Measurements from ENCODE around the gene CRELD1.
"Not testable (repeated sequence)": the region's sequence is repeated elsewhere in the genome, so short reads cannot be mapped to it uniquely, and the experiment has no call there.

CRELD1 gene

GRCh38 chr3:9933561-9934234 lies at the start of gene CRELD1:
TSS of gene CRELD1 (plus strand) at chr3:9933834. CDS start at chr3:9934439, 605 bp downstream.
- peak; percentile 99 for DNase-seq (ENCODE audit: low spot score)

GRCh38 chr3:9884555-9885165 lies 49.0 kb upstream of the CRELD1 start:
- no peak for DNase-seq (ENCODE audit: low spot score)

GRCh38 chr3:9886328-9886727 lies 47.3 kb upstream of the CRELD1 start:
- DNase-seq (ENCODE audit: low spot score) = no peak

GRCh38 chr3:9887480-9887879 lies 46.2 kb upstream of the CRELD1 start:
- no peak for DNase-seq (ENCODE audit: low spot score)

GRCh38 chr3:9888540-9888939 lies 45.1 kb upstream of the CRELD1 start:
- DNase-seq (ENCODE audit: low spot score) = no peak

- DNase-seq (ENCODE audit: low spot score) = no peak
Observed at GRCh38 chr3:9889405-9889804, 44.2 kb upstream of the CRELD1 start.

- peak; percentile 97 for DNase-seq (ENCODE audit: low spot score)
Observed at GRCh38 chr3:9890249-9891071, 43.2 kb upstream of the CRELD1 start, which contains the start of gene JAGN1. TSS of gene JAGN1 (plus strand) at chr3:9890610. CDS start at chr3:9890723, 113 bp downstream.

- no peak for DNase-seq (ENCODE audit: low spot score)
Observed at GRCh38 chr3:9891072-9891622, 42.5 kb upstream of the CRELD1 start.

- DNase-seq (ENCODE audit: low spot score) = no peak
Observed at GRCh38 chr3:9893739-9894138, 39.9 kb upstream of the CRELD1 start.

- not testable (repeated sequence) for DNase-seq (ENCODE audit: low spot score)
Observed at GRCh38 chr3:9895715-9896114, 37.9 kb upstream of the CRELD1 start.

- DNase-seq (ENCODE audit: low spot score) = not testable (repeated sequence)
Observed at GRCh38 chr3:9896755-9897407, 36.8 kb upstream of the CRELD1 start.

- DNase-seq (ENCODE audit: low spot score) = no peak
Observed at GRCh38 chr3:9897408-9898372, 35.9 kb upstream of the CRELD1 start.

GRCh38 chr3:9898467-9899241 lies 35.0 kb upstream of the CRELD1 start:
- no peak for DNase-seq (ENCODE audit: low spot score)

- no peak for DNase-seq (ENCODE audit: low spot score)
Observed at GRCh38 chr3:9899289-9899791, 34.3 kb upstream of the CRELD1 start.

- DNase-seq (ENCODE audit: low spot score) = not testable (repeated sequence)
Observed at GRCh38 chr3:9900965-9901415, 32.6 kb upstream of the CRELD1 start.

GRCh38 chr3:9901967-9902366 lies 31.7 kb upstream of the CRELD1 start:
- DNase-seq (ENCODE audit: low spot score) = no peak

GRCh38 chr3:9902372-9903237 lies 31.0 kb upstream of the CRELD1 start, which contains the start of gene IL17RE:
TSS of gene IL17RE (plus strand) at chr3:9902848. CDS start at chr3:9902933, 85 bp downstream.
- DNase-seq (ENCODE audit: low spot score) = no peak

GRCh38 chr3:9903238-9903624 lies 30.4 kb upstream of the CRELD1 start:
- no peak for DNase-seq (ENCODE audit: low spot score)

GRCh38 chr3:9903904-9904303 lies 29.7 kb upstream of the CRELD1 start:
- no peak for DNase-seq (ENCODE audit: low spot score)

Measured in left forelimb (tissue), 1 donor.